Trophoblast cell (in vitro differentiated cells and primary cell): ENCODE results near the gene CRADD.
"Not testable (repeated sequence)": the region's sequence is repeated elsewhere in the genome, so short reads cannot be mapped to it uniquely, and the experiment has no call there.

Experiments
- DNase-seq, 2 donors: peaks; one replicate each; pipeline ENCODE4 v3.0.0-alpha.2; 2016
- H2AFZ ChIP-seq: 2 replicates; pipeline ENCODE4 v1.6.1; 2013; ENCODE audit warnings: low read length, moderate library complexity, mild to moderate bottlenecking; ENCODE audit not compliant: insufficient read depth, poor library complexity
- H2AK5ac ChIP-seq: 2 replicates; pipeline ENCODE4 v1.6.1; 2013; ENCODE audit warnings: mild to moderate bottlenecking, low read length
- H2BK120ac ChIP-seq: 2 replicates; pipeline ENCODE4 v1.6.1; 2013; ENCODE audit warnings: low read length, mild to moderate bottlenecking, moderate library complexity; ENCODE audit not compliant: insufficient read depth, poor library complexity
- H2BK12ac ChIP-seq: 2 replicates; pipeline ENCODE4 v1.6.1; 2013; ENCODE audit warnings: mild to moderate bottlenecking, low read length, moderate library complexity
- H2BK5ac ChIP-seq: 2 replicates; pipeline ENCODE4 v1.6.1; 2013; ENCODE audit warnings: low read length, low read depth, moderate library complexity, mild to moderate bottlenecking; ENCODE audit not compliant: poor library complexity
- H3K14ac ChIP-seq: 2 replicates; pipeline ENCODE4 v1.6.1; 2013; ENCODE audit warnings: mild to moderate bottlenecking, low read length
- H3K18ac ChIP-seq: 2 replicates; pipeline ENCODE4 v1.6.1; 2013; ENCODE audit warnings: mild to moderate bottlenecking, low read length
- H3K23ac ChIP-seq: 2 replicates; pipeline ENCODE4 v1.6.1; 2013; ENCODE audit warnings: low read length
- H3K27ac ChIP-seq: 2 replicates; pipeline ENCODE4 v1.5.1; 2013; ENCODE audit warnings: low read depth, mild to moderate bottlenecking, inconsistent platforms, low read length, moderate library complexity
- H3K27me3 ChIP-seq: 2 replicates; pipeline ENCODE4 v1.6.1; 2013; ENCODE audit warnings: inconsistent platforms, mild to moderate bottlenecking, low read length, moderate library complexity; ENCODE audit not compliant: insufficient read depth
- H3K36me3 ChIP-seq, 2 experiments: 1 replicate in 1 of 2; 2 replicates in 1 of 2; pipeline ENCODE4 v1.6.1; 2013; ENCODE audit warnings: low read length in 2 of 2, mild to moderate bottlenecking in 2 of 2, moderate library complexity in 1 of 2; ENCODE audit not compliant: insufficient read depth in 2 of 2, control insufficient read depth in 1 of 2
- H3K4ac ChIP-seq: 2 replicates; pipeline ENCODE4 v1.6.1; 2013; ENCODE audit warnings: low read depth, mild to moderate bottlenecking, low read length, moderate library complexity
- H3K4me1 ChIP-seq, 2 experiments: 1 replicate in 1 of 2; 2 replicates in 1 of 2; pipeline ENCODE4 v1.6.1; 2013; ENCODE audit warnings: low read length in 2 of 2, mild to moderate bottlenecking in 2 of 2, moderate library complexity in 1 of 2; ENCODE audit not compliant: insufficient read depth in 2 of 2, control insufficient read depth in 1 of 2
- H3K4me2 ChIP-seq: 2 replicates; pipeline ENCODE4 v1.6.1; 2013; ENCODE audit warnings: inconsistent platforms, mild to moderate bottlenecking, low read length, moderate library complexity
- H3K4me3 ChIP-seq: 2 replicates; pipeline ENCODE4 v1.5.1; 2013; ENCODE audit warnings: mild to moderate bottlenecking, low read depth, low read length, inconsistent platforms
- H3K79me1 ChIP-seq: one replicate; pipeline ENCODE4 v1.6.1; 2013; ENCODE audit warnings: low read length
- H3K79me2 ChIP-seq: 2 replicates; pipeline ENCODE4 v1.6.1; 2013; ENCODE audit warnings: low read length, mild to moderate bottlenecking; ENCODE audit not compliant: control insufficient read depth, insufficient read depth, poor library complexity
- H3K9ac ChIP-seq: 2 replicates; pipeline ENCODE4 v1.6.1; 2013; ENCODE audit warnings: mild to moderate bottlenecking, low read length
- H3K9me3 ChIP-seq: 2 replicates; pipeline ENCODE4 v1.6.1; 2013; ENCODE audit warnings: low read depth, mild to moderate bottlenecking, control low read depth, inconsistent platforms, low read length; ENCODE audit not compliant: insufficient read depth
- H4K12ac ChIP-seq: 2 replicates; pipeline ENCODE4 v1.6.1; 2013; ENCODE audit warnings: low read depth, mild to moderate bottlenecking, low read length, moderate library complexity
- H4K8ac ChIP-seq: 2 replicates; pipeline ENCODE4 v1.6.1; 2013; ENCODE audit warnings: low read depth, mild to moderate bottlenecking, low read length, moderate library complexity
- H4K91ac ChIP-seq: one replicate; pipeline ENCODE4 v1.6.1; 2013; ENCODE audit warnings: low read depth, mild to moderate bottlenecking, low read length, moderate library complexity
- WGBS: extraction: QIAGEN DNeasy Blood & Tissue Kit; methylation state at CpG from one replicate; pipeline ENCODE4 v1.1.7; 2013; ENCODE audit warnings: missing lambda C conversion rate; ENCODE audit not compliant: insufficient read length, insufficient coverage; ENCODE audit errors: extremely low coverage; 5-methylcytosine and 5-hydroxymethylcytosine counted together

The CRADD gene

DNA sequence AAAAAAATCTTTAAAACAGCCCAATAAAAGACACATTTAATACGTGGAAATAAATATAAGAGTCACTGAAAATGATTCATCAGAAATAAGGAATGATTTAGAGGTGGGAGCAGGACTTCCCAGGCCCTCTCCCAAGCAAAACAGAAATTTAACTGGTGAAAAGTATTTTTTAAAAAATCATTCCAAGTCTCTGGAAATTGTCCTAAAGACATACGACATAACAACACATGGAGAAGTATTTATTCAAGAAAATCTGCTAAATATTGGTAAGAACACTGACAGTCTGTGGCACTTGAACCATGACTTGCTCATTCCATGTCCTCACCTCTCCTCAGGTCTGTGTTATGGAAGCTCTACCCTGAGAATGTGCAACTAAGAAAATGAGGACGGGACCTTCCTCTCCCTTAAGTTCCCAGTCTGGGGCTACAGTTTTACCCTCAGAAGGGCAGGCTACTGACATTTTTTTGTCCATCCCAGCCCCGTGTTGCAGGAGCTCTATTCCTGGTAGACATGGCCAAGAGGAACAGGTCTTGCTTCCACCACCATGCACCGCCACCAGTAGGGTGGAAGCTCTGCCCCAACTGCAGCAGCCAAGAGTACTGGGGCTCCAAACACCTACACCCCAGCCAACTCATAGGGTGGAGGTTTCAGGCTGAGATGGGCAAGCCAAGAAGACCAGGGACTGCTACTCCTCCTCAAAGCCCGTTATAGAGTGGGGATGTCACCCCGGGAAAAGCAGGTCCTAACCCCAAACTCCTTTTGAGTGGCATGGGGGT lies 193.0 kb downstream of the CRADD start:
- no peak overlapping the region for H3K4me2 ChIP-seq
- H3K79me1 ChIP-seq, result no peaks in the 10 kb centered on the region
- no peak overlapping the region for H3K23ac ChIP-seq
- H2BK120ac ChIP-seq, result no peak overlapping the region
- no peak overlapping the region for H4K8ac ChIP-seq
- H2AFZ ChIP-seq, result no peak overlapping the region
- H2AK5ac ChIP-seq, result no peak overlapping the region
- H3K36me3 ChIP-seq, result no peaks in the 10 kb centered on the region
- WGBS, result no CpG with 5 or more reads among the region's 7 CpGs
- no peak overlapping the region for H2BK5ac ChIP-seq
- no peak overlapping the region for H4K12ac ChIP-seq
- no peaks in the 10 kb centered on the region for H3K4me1 ChIP-seq
- H3K4ac ChIP-seq, result no peak overlapping the region
- no peaks in the 10 kb centered on the region for H3K79me2 ChIP-seq
- H3K18ac ChIP-seq, result no peak overlapping the region
- no peak overlapping the region for H3K27ac ChIP-seq
- DNase-seq, result no peak
- peak overlapping the region; percentile 34 for H3K4me3 ChIP-seq
- H3K14ac ChIP-seq, result no peak overlapping the region
- H2BK12ac ChIP-seq, result no peak overlapping the region
- H4K91ac ChIP-seq, result no peak overlapping the region
- H3K9ac ChIP-seq, result no peak overlapping the region
- no peaks in the 10 kb centered on the region for H3K27me3 ChIP-seq
- no peaks in the 10 kb centered on the region for H3K9me3 ChIP-seq

DNA sequence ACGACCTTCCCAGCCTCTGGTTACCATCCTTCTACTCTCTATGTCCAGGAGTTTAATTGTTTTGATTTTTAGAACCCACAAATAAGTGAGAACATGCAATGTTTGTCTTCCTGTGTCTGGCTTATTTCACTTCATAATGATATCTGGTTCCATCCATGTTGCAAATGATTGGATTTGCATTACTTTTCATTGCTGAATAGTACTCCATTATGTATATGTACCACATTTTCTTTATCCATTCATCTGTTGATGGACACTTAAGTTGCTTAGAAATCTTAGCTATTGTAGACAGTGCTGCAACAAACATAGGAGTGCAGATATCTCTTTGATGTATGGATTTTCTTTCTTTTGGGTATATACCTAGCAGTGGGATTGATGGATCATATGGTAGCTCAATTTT lies 194.4 kb downstream of the CRADD start:
- H3K14ac ChIP-seq, H3K4me1 ChIP-seq, H4K8ac ChIP-seq, H2AFZ ChIP-seq, H3K4ac ChIP-seq, H2AK5ac ChIP-seq, H3K79me1 ChIP-seq, H2BK5ac ChIP-seq, H3K9me3 ChIP-seq, H3K79me2 ChIP-seq, H2BK120ac ChIP-seq, DNase-seq, H3K36me3 ChIP-seq, H3K27me3 ChIP-seq, H3K4me2 ChIP-seq, H4K91ac ChIP-seq, H2BK12ac ChIP-seq, H3K4me3 ChIP-seq, H3K23ac ChIP-seq, H3K27ac ChIP-seq, H3K9ac ChIP-seq, H3K18ac ChIP-seq, H4K12ac ChIP-seq: not testable (repeated sequence)
- WGBS, result no CpG with 5 or more reads among the region's 1 CpG

DNA sequence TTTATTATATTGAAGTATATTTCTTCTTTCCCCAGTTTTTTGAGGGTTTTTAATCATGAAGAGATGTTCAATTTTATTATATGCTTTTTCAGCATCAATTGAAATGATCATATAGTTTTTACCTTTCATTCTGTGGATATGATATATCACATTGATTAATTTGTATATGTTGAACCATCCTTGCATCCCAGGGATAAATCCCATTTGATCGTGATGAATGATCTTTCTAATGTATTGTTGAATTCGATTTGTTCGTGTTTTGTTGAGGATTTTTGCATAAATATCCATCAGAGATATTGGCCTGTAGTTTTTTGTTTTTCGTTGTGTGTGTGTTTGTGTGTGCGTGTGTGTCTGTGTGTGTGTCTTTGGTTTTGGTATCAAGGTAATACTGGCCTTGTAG lies 196.4 kb downstream of the CRADD start:
- H3K27me3 ChIP-seq, result no peaks in the 10 kb centered on the region
- no peak overlapping the region for H2AK5ac ChIP-seq
- WGBS, result 100% methylated on average over 1 of the region's 5 CpGs

DNA sequence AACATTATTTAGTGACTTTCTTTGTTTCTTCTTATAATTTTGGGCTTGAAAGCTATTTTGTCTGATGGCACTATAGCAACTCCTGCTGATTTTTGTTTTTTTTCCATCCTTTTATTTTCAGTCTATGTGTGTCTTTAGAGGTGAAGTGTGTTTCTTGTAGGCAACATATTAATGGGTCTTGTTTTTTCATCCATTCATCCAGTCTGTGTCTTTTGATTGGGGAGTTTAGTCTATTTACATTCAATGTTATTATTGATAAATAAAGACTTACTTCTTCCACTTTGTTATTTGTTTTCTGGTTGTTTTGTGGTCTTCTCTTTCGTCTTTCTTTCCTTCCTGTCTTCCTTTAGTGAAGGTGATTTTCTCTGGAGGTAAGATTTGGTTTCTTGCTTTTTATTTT lies 198.0 kb downstream of the CRADD start:
- Histone ChIP-seq H3K4me3 (no peak overlapping the region), H4K91ac (no peak overlapping the region), H3K36me3 (no peaks in the 10 kb centered on the region), H3K23ac (no peak overlapping the region), H3K14ac (no peak overlapping the region), H3K4me2 (no peak overlapping the region), H2AFZ (no peak overlapping the region), H2AK5ac (no peak overlapping the region), H2BK5ac (no peak overlapping the region), H2BK120ac (no peak overlapping the region), H3K4me1 (no peaks in the 10 kb centered on the region), H3K18ac (no peak overlapping the region), H2BK12ac (no peak overlapping the region), H3K79me1 (no peaks in the 10 kb centered on the region), H4K12ac (no peak overlapping the region), H3K4ac (no peak overlapping the region), H3K9ac (no peak overlapping the region), H4K8ac (no peak overlapping the region), H3K27ac (no peak overlapping the region), H3K79me2 (no peaks in the 10 kb centered on the region), H3K27me3 (no peaks in the 10 kb centered on the region), H3K9me3 (no peaks in the 10 kb centered on the region)
- WGBS, result no CpG with 5 or more reads among the region's 1 CpG
- no peak for DNase-seq

More for the DNA sequence above, 196.4 kb downstream of the CRADD start:
- no peak overlapping the region for H3K4ac ChIP-seq
- no peak overlapping the region for H3K23ac ChIP-seq
- no peaks in the 10 kb centered on the region for H3K36me3 ChIP-seq
- H4K8ac ChIP-seq, result no peak overlapping the region
- H3K14ac ChIP-seq, result no peak overlapping the region
- H3K9ac ChIP-seq, result no peak overlapping the region
- no peak overlapping the region for H3K27ac ChIP-seq
- no peak overlapping the region for H2BK12ac ChIP-seq
- H3K4me1 ChIP-seq, result no peaks in the 10 kb centered on the region
- H3K4me2 ChIP-seq, result no peak overlapping the region
- no peak overlapping the region for H4K91ac ChIP-seq
- H3K9me3 ChIP-seq, result no peaks in the 10 kb centered on the region
- no peak overlapping the region for H3K18ac ChIP-seq
- no peak for DNase-seq
- no peak overlapping the region for H2AFZ ChIP-seq
- H2BK120ac ChIP-seq, result no peak overlapping the region
- H3K79me1 ChIP-seq, result no peaks in the 10 kb centered on the region
- no peak overlapping the region for H4K12ac ChIP-seq
- no peak overlapping the region for H3K4me3 ChIP-seq
- no peak overlapping the region for H2BK5ac ChIP-seq
- H3K79me2 ChIP-seq, result no peaks in the 10 kb centered on the region
